ENCODE results near the gene THADA.

- no peak for TF ChIP-seq POLR2AphosphoS5 (IDR thresholded peaks at IDR 0.05; ENCODE audit: low read depth)
- TF ChIP-seq GABPA (IDR thresholded peaks at IDR 0.05; ENCODE audit: low read depth): no peak
These were observed 248.1 kb downstream of the THADA start for GRCh38 chr2:43347746-43348145.

Data from HL-60 (cell line).